Liver (tissue), 9 donors: ENCODE data around the gene EPS8L1. TPM values are rescaled to one million over a fixed set of nuclear protein-coding genes. Genes with fewer than 3 reads are reported as not detected.
A peak's percentile ranks its signal among the peaks of the same experiment; 100 is the strongest.

Experiments
- DNase-seq: peaks from one replicate; pipeline ENCODE4 v3.0.0-alpha.2; 2017; ENCODE audit warnings: low spot score
- H3K27ac ChIP-seq, 2 donors: one replicate each; pipeline ENCODE4 v1.7.0; 2013; ENCODE audit warnings: inconsistent platforms in 2 of 2, low read length in 2 of 2, control low read depth in 1 of 2, low read depth in 1 of 2, mild to moderate bottlenecking in 1 of 2
- H3K27me3 ChIP-seq, 4 donors: one replicate each; pipeline versions ENCODE4 v1.6.1 to v1.7.0; 2013; ENCODE audit warnings: low read length in 3 of 4, inconsistent platforms in 1 of 4, mild to moderate bottlenecking in 1 of 4, moderate library complexity in 1 of 4; ENCODE audit not compliant: control insufficient read depth in 4 of 4, insufficient read depth in 4 of 4
- H3K36me3 ChIP-seq, 4 donors: one replicate each; pipeline versions ENCODE4 v1.6.1 to v1.7.0; 2013; ENCODE audit warnings: low read length in 3 of 4, mild to moderate bottlenecking in 3 of 4, low read depth in 1 of 4, moderate library complexity in 1 of 4; ENCODE audit not compliant: control insufficient read depth in 4 of 4, insufficient read depth in 3 of 4
- H3K4me1 ChIP-seq, 4 donors: one replicate each; pipeline versions ENCODE4 v1.6.1 to v1.7.0; 2013; ENCODE audit warnings: low read length in 3 of 4, mild to moderate bottlenecking in 3 of 4, moderate library complexity in 1 of 4; ENCODE audit not compliant: control insufficient read depth in 4 of 4, insufficient read depth in 4 of 4
- H3K4me3 ChIP-seq, 3 donors: one replicate each; pipeline versions ENCODE4 v1.6.1 to v1.7.0; 2013; ENCODE audit warnings: low read length in 3 of 3, control low read depth in 1 of 3, low read depth in 1 of 3, mild to moderate bottlenecking in 1 of 3
- H3K9ac ChIP-seq, 2 donors: one replicate each; pipeline ENCODE4 v1.7.0; 2013; ENCODE audit warnings: low read length in 2 of 2, mild to moderate bottlenecking in 2 of 2, moderate library complexity in 2 of 2, control low read depth in 1 of 2, low read depth in 1 of 2
- H3K9me3 ChIP-seq, 4 donors: one replicate each; pipeline versions ENCODE4 v1.6.1 to v1.7.0; 2013; ENCODE audit warnings: low read length in 3 of 4; ENCODE audit not compliant: control insufficient read depth in 4 of 4
- EGR1 ChIP-seq, 2 donors: IDR thresholded peaks; 2 replicates each; pipeline ENCODE4 v1.6.1; 2016 to 2018; ENCODE audit warnings: antibody characterized with exemption in 2 of 2, low read depth in 2 of 2
- FOXA1 ChIP-seq: IDR thresholded peaks from 2 replicates; pipeline ENCODE4 v1.6.1; 2016; ENCODE audit warnings: antibody characterized with exemption
- FOXA2 ChIP-seq: IDR thresholded peaks from 2 replicates; pipeline ENCODE4 v1.6.1; 2016; ENCODE audit warnings: antibody characterized with exemption
- GABPA ChIP-seq, 2 donors: IDR thresholded peaks in 1 of 2; conservative IDR thresholded peaks in 1 of 2; 2 replicates each; pipeline ENCODE4 v1.6.1; 2016; ENCODE audit warnings: antibody characterized with exemption in 2 of 2, mild to moderate bottlenecking in 1 of 2, moderate library complexity in 1 of 2
- HNF4A ChIP-seq, 2 donors: conservative IDR thresholded peaks; 2 replicates each; pipeline ENCODE4 v1.6.1; 2016; ENCODE audit warnings: antibody characterized with exemption in 2 of 2, mild to moderate bottlenecking in 2 of 2
- HNF4G ChIP-seq: IDR thresholded peaks from 2 replicates; pipeline ENCODE4 v1.6.1; 2016; ENCODE audit warnings: antibody characterized with exemption
- JUND ChIP-seq, 2 donors: IDR thresholded peaks; 2 replicates each; pipeline ENCODE4 v1.6.1; 2016; ENCODE audit warnings: antibody characterized with exemption in 2 of 2
- NR2F2 ChIP-seq: IDR thresholded peaks from 2 replicates; pipeline ENCODE4 v1.6.1; 2016; ENCODE audit warnings: antibody characterized with exemption
- RAD21 ChIP-seq, 2 donors: IDR thresholded peaks; 2 replicates each; pipeline ENCODE4 v1.6.1; 2016; ENCODE audit warnings: antibody characterized with exemption in 2 of 2, mild to moderate bottlenecking in 2 of 2
- RXRA ChIP-seq, 2 donors: IDR thresholded peaks; 2 replicates each; pipeline ENCODE4 v1.6.1; 2017 to 2018; ENCODE audit warnings: antibody characterized with exemption in 2 of 2, mild to moderate bottlenecking in 1 of 2
- SP1 ChIP-seq: IDR thresholded peaks from 2 replicates; pipeline ENCODE4 v1.6.1; 2018; ENCODE audit warnings: antibody characterized with exemption, mild to moderate bottlenecking
- TAF1 ChIP-seq: conservative IDR thresholded peaks from 2 replicates; pipeline ENCODE4 v1.6.1; 2016; ENCODE audit warnings: antibody characterized with exemption, mild to moderate bottlenecking
- YY1 ChIP-seq: IDR thresholded peaks from 2 replicates; pipeline ENCODE4 v1.6.1; 2016; ENCODE audit warnings: antibody characterized with exemption, mild to moderate bottlenecking
- WGBS: extraction: QIAGEN DNeasy Blood & Tissue Kit; methylation state at CpG from one replicate; pipeline ENCODE4 v1.1.7; 2013; 5-methylcytosine and 5-hydroxymethylcytosine counted together
- polyA plus RNA-seq, 2 donors: library from polyadenylated mRNA; stranded (reverse) in 1 of 2; unstranded in 1 of 2; fragments of 200-250 nt in 1 of 2; fragments of >200 nt in 1 of 2; fragmentation: Nextera tagmentation in 1 of 2; extraction: Ambion mirVana in 1 of 2; gene quantifications; one replicate each; pipeline versions ENCODE4 v1.2.1 to v1.2.3, GENCODE V29; 2013 to 2015
- total RNA-seq, 2 donors: library from RNA; depleted of rRNA; stranded (reverse); fragments of >200 nt; gene quantifications; one replicate each; pipeline ENCODE4 v1.2.3, GENCODE V29; 2014
- TF ChIP-seq, protein P1 (sequence below): IDR thresholded peaks from 2 replicates; pipeline ENCODE4 v1.6.1; 2016; ENCODE audit warnings: antibody characterized with exemption
- TF ChIP-seq, protein P2 (sequence below): fragments of 150-350 bp; IDR thresholded peaks from 2 replicates; pipeline ENCODE4 v1.5.1; 2017; ENCODE audit warnings: improper control_type of control experiment, low read depth, low read length; ENCODE audit not compliant: missing input control
- TF ChIP-seq, protein P3 (sequence below): IDR thresholded peaks from 2 replicates; pipeline ENCODE4 v1.6.1; 2016; ENCODE audit warnings: antibody characterized with exemption
- TF ChIP-seq, protein P4 (sequence below): IDR thresholded peaks from 2 replicates; pipeline ENCODE4 v1.6.1; 2016; ENCODE audit warnings: antibody characterized with exemption, mild to moderate bottlenecking
- TF ChIP-seq, protein P5 (sequence below): IDR thresholded peaks from 2 replicates; pipeline ENCODE4 v1.6.1; 2016; ENCODE audit warnings: antibody characterized with exemption
- donor health status: healthy.
- donor health status: healthy.
- donor health status: healthy.
- donor health status: healthy.
- donor health status: healthy.

Gene EPS8L1
- total and polyA plus RNA-seq, 4 donors = 0.40 to 1.5 (median 0.87) TPM

DNA sequence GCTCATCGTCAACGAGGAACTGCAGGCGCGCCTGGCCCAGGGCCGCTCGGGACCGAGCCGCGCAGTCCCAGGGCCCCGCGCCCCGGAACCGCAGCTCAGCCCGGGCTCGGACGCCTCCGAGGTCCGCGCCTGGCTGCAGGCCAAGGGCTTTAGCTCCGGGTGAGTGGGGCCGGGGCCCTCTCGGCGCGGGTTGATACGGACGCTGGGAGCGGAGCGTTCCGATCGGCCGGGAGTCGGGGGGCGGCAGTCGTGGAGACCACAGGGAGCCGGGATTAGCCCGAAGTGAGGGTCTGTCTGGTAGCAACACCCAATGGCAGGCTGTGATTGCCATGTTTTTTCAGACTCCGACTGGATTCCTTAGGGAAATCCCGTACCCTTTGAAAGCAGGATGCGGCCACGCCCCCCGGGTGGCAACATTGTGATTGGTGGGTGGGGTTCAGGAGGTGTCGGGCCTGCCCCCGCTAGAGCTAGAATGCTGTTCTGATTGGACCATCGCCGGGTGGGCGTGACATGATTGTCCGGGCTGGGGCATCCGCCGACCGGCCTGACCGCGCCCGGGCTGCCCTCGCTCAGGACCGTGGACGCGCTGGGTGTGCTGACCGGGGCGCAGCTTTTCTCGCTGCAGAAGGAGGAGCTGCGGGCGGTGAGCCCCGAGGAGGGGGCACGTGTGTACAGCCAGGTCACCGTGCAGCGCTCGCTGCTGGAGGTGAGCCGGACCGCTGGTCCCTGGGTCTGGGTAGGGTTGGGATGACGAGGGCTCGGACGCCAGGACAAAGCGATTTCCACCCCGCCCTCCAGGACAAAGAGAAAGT lies 11.3 kb downstream of the EPS8L1 start:
- H3K27ac ChIP-seq = no peak overlapping the region
- peak; percentile 14 for TF ChIP-seq SP1
- TF ChIP-seq YY1 = no peak
- peaks cover 0 to 6% (median 2%) of the 10 kb centered on the region in 4 donors for H3K27me3 ChIP-seq
- peak; percentile 72 for DNase-seq
- H3K9me3 ChIP-seq = no peaks in the 10 kb centered on the region
- no peak overlapping the region for H3K9ac ChIP-seq
- H3K4me3 ChIP-seq = peak overlapping the region in 1 of 3 donors; percentile 46
- peaks cover 5 to 16% (median 10%) of the 10 kb centered on the region in 4 donors for H3K4me1 ChIP-seq
- WGBS = 5% methylated on average over 74 of the region's 74 CpGs
- H3K36me3 ChIP-seq = peaks cover 0 to 12% (median 2%) of the 10 kb centered on the region in 4 donors

DNA sequence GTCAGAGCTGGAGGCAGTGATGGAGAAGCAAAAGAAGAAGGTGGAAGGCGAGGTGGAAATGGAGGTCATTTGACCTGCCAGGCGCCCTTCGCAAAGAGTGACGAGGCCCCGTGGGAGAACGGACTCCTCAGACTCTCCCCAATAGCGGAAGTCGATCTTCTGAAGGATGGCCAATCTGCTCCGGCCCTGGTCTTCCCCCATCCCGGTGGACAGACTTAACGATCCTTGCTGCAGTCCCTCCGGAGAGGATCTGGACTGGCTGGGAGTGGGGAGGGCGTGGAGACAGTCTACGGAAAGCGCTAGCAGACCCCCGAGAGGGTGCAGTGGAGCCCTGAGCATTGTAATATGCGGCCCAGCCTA lies 11.9 kb downstream of the EPS8L1 start:
- peak overlapping the region in 1 of 3 donors; percentile 46 for H3K4me3 ChIP-seq
- H3K9me3 ChIP-seq = no peaks in the 10 kb centered on the region
- TF ChIP-seq SP1 (no peak), HNF4A (conservative IDR thresholded peaks at IDR 0.05) (no peak), YY1 (no peak), RAD21 (IDR thresholded peaks at IDR 0.05) (no peak), EGR1 (IDR thresholded peaks at IDR 0.05; ENCODE audit: low read depth in 2 of 2) (no peak), GABPA (IDR thresholded peaks at IDR 0.05 in 1 of 2, conservative IDR thresholded peaks at IDR 0.05 in 1 of 2) (no peak), RXRA (IDR thresholded peaks at IDR 0.05) (no peak), JUND (IDR thresholded peaks at IDR 0.05) (no peak), TAF1 (no peak), HNF4G (no peak), FOXA2 (no peak), NR2F2 (no peak), FOXA1 (no peak)
- TF ChIP-seq, protein P1, sequence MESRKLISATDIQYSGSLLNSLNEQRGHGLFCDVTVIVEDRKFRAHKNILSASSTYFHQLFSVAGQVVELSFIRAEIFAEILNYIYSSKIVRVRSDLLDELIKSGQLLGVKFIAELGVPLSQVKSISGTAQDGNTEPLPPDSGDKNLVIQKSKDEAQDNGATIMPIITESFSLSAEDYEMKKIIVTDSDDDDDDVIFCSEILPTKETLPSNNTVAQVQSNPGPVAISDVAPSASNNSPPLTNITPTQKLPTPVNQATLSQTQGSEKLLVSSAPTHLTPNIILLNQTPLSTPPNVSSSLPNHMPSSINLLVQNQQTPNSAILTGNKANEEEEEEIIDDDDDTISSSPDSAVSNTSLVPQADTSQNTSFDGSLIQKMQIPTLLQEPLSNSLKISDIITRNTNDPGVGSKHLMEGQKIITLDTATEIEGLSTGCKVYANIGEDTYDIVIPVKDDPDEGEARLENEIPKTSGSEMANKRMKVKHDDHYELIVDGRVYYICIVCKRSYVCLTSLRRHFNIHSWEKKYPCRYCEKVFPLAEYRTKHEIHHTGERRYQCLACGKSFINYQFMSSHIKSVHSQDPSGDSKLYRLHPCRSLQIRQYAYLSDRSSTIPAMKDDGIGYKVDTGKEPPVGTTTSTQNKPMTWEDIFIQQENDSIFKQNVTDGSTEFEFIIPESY = no peak
- TF ChIP-seq, protein P2, sequence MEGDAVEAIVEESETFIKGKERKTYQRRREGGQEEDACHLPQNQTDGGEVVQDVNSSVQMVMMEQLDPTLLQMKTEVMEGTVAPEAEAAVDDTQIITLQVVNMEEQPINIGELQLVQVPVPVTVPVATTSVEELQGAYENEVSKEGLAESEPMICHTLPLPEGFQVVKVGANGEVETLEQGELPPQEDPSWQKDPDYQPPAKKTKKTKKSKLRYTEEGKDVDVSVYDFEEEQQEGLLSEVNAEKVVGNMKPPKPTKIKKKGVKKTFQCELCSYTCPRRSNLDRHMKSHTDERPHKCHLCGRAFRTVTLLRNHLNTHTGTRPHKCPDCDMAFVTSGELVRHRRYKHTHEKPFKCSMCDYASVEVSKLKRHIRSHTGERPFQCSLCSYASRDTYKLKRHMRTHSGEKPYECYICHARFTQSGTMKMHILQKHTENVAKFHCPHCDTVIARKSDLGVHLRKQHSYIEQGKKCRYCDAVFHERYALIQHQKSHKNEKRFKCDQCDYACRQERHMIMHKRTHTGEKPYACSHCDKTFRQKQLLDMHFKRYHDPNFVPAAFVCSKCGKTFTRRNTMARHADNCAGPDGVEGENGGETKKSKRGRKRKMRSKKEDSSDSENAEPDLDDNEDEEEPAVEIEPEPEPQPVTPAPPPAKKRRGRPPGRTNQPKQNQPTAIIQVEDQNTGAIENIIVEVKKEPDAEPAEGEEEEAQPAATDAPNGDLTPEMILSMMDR = no peak
- TF ChIP-seq, protein P3, sequence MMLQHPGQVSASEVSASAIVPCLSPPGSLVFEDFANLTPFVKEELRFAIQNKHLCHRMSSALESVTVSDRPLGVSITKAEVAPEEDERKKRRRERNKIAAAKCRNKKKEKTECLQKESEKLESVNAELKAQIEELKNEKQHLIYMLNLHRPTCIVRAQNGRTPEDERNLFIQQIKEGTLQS = no peak
- TF ChIP-seq, protein P4, sequence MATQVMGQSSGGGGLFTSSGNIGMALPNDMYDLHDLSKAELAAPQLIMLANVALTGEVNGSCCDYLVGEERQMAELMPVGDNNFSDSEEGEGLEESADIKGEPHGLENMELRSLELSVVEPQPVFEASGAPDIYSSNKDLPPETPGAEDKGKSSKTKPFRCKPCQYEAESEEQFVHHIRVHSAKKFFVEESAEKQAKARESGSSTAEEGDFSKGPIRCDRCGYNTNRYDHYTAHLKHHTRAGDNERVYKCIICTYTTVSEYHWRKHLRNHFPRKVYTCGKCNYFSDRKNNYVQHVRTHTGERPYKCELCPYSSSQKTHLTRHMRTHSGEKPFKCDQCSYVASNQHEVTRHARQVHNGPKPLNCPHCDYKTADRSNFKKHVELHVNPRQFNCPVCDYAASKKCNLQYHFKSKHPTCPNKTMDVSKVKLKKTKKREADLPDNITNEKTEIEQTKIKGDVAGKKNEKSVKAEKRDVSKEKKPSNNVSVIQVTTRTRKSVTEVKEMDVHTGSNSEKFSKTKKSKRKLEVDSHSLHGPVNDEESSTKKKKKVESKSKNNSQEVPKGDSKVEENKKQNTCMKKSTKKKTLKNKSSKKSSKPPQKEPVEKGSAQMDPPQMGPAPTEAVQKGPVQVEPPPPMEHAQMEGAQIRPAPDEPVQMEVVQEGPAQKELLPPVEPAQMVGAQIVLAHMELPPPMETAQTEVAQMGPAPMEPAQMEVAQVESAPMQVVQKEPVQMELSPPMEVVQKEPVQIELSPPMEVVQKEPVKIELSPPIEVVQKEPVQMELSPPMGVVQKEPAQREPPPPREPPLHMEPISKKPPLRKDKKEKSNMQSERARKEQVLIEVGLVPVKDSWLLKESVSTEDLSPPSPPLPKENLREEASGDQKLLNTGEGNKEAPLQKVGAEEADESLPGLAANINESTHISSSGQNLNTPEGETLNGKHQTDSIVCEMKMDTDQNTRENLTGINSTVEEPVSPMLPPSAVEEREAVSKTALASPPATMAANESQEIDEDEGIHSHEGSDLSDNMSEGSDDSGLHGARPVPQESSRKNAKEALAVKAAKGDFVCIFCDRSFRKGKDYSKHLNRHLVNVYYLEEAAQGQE = no peak
- TF ChIP-seq, protein P5, sequence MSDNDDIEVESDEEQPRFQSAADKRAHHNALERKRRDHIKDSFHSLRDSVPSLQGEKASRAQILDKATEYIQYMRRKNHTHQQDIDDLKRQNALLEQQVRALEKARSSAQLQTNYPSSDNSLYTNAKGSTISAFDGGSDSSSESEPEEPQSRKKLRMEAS = no peak
- peaks cover 0 to 13% (median 5%) of the 10 kb centered on the region in 4 donors for H3K36me3 ChIP-seq
- H3K27me3 ChIP-seq = peaks cover 0 to 5% (median 1%) of the 10 kb centered on the region in 4 donors
- WGBS = 19% methylated on average over 17 of the region's 17 CpGs
- H3K9ac ChIP-seq = no peak overlapping the region
- H3K4me1 ChIP-seq = peaks cover 3 to 16% (median 10%) of the 10 kb centered on the region in 4 donors
- H3K27ac ChIP-seq = no peak overlapping the region
- DNase-seq = no peak
